Measurements from ENCODE around the gene UPF3B.

UPF3B gene

GRCh38 chrX:119790977-119791436 is 61.8 kb downstream of the UPF3B start:
- TF ChIP-seq POLR2AphosphoS5 (IDR thresholded peaks at IDR 0.05; ENCODE audit: low read depth) (no peak), GABPA (IDR thresholded peaks at IDR 0.05; ENCODE audit: low read depth) (no peak), SPI1 (IDR thresholded peaks at IDR 0.05; ENCODE audit: borderline replicate concordance, low read depth) (no peak), REST (IDR thresholded peaks at IDR 0.05; ENCODE audit: insufficient replicate concordance, low read depth) (no peak)
- TF ChIP-seq, protein P1, sequence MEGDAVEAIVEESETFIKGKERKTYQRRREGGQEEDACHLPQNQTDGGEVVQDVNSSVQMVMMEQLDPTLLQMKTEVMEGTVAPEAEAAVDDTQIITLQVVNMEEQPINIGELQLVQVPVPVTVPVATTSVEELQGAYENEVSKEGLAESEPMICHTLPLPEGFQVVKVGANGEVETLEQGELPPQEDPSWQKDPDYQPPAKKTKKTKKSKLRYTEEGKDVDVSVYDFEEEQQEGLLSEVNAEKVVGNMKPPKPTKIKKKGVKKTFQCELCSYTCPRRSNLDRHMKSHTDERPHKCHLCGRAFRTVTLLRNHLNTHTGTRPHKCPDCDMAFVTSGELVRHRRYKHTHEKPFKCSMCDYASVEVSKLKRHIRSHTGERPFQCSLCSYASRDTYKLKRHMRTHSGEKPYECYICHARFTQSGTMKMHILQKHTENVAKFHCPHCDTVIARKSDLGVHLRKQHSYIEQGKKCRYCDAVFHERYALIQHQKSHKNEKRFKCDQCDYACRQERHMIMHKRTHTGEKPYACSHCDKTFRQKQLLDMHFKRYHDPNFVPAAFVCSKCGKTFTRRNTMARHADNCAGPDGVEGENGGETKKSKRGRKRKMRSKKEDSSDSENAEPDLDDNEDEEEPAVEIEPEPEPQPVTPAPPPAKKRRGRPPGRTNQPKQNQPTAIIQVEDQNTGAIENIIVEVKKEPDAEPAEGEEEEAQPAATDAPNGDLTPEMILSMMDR (IDR thresholded peaks at IDR 0.05; ENCODE audit: insufficient read depth, low read length) = no peak
- Histone ChIP-seq H3K4me3 (replicated peaks; ENCODE audit: insufficient read depth, low read length) (peak overlapping the region; percentile 52), H3K27ac (replicated peaks) (peak overlapping the region; percentile 95), H3K27me3 (ENCODE audit: insufficient read depth, poor library complexity, severe bottlenecking) (no peaks in the 10 kb centered on the region)
- DNase-seq (ENCODE audit: low read depth in 1 of 2, low spot score in 1 of 2) = no peak

DNA sequence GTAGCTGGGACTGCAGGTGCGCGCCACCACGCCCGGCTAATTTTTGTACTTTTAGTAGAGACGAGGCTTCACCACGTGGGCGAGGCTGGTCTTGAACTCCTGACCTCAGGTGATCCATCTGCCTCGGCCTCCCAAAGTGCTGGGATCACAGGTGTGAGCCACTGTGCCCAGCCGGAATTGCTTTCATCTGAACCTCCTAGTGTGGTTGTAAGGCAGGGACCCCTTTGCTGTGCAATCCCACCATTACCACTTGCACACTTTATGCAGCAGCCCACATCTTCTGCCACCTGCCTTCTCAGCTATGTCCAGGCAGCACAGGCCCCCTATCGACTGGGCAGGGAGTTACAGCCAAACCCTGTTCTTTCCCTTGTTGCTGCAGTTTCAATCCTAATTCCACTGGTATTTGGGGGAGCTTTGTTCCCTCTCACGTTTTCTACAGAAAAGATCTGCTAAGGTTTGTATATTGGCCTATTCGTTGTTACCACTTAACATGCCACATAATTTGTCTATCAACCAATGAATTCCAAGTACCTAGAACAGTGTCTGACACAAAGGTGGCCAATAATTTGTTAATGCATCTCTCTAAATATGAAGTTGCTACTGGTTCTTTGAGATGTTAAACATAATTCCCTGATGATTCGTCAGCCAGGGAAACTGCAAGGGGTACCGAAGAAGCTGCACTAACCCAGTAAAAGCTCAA is 67.9 kb downstream of the UPF3B start:
- Histone ChIP-seq H3K27ac (replicated peaks) (no peak overlapping the region), H3K4me3 (replicated peaks; ENCODE audit: insufficient read depth, low read length) (no peak overlapping the region), H3K27me3 (ENCODE audit: insufficient read depth, poor library complexity, severe bottlenecking) (no peaks in the 10 kb centered on the region)
- DNase-seq (ENCODE audit: low read depth in 1 of 2, low spot score in 1 of 2) = peak in 1 of 2 experiments; percentile 72
- TF ChIP-seq REST (IDR thresholded peaks at IDR 0.05; ENCODE audit: insufficient replicate concordance, low read depth) = no peak
- TF ChIP-seq GABPA (IDR thresholded peaks at IDR 0.05; ENCODE audit: low read depth) = no peak
- TF ChIP-seq SPI1 (IDR thresholded peaks at IDR 0.05; ENCODE audit: borderline replicate concordance, low read depth) = no peak
- peak; percentile 82 for TF ChIP-seq POLR2AphosphoS5 (IDR thresholded peaks at IDR 0.05; ENCODE audit: low read depth)
- TF ChIP-seq, protein P1 (IDR thresholded peaks at IDR 0.05; ENCODE audit: insufficient read depth, low read length) = peak; percentile 15
